Fibroblast of skin of abdomen (primary cell): ENCODE measurements around the gene DBX2. TPM values are rescaled to one million over a fixed set of nuclear protein-coding genes. Genes with fewer than 3 reads are reported as not detected.
"Not testable (repeated sequence)": the region's sequence is repeated elsewhere in the genome, so short reads cannot be mapped to it uniquely, and the experiment has no call there.

ENCODE experiments used
- DNase-seq: peaks from one replicate; pipeline ENCODE4 v3.0.0-alpha.2; 2013
- polyA plus RNA-seq, 2 experiments: library from polyadenylated mRNA; unstranded; fragments of 120-200 nt; gene quantifications; one replicate each; pipeline ENCODE4 v1.2.1, GENCODE V29; 2013; ENCODE audit not compliant: insufficient read length in 2 of 2

Gene DBX2
- polyA plus RNA-seq (2013, experiment 1 of 2; ENCODE audit: insufficient read length): not detected
- not detected for polyA plus RNA-seq (2013, experiment 2 of 2; ENCODE audit: insufficient read length)

GRCh38 chr12:45050751-45051571 is at the start of gene DBX2:
TSS of gene DBX2 (minus strand) at chr12:45051099. CDS start at chr12:45050927, 172 bp downstream.
- no peak for DNase-seq

- no peak for DNase-seq
Measured at GRCh38 chr12:45098766-45099165, 47.9 kb upstream of the DBX2 start.

GRCh38 chr12:45095417-45095816 is 44.5 kb upstream of the DBX2 start:
- not testable (repeated sequence) for DNase-seq

GRCh38 chr12:45093051-45093450 is 42.2 kb upstream of the DBX2 start:
- no peak for DNase-seq

DNA sequence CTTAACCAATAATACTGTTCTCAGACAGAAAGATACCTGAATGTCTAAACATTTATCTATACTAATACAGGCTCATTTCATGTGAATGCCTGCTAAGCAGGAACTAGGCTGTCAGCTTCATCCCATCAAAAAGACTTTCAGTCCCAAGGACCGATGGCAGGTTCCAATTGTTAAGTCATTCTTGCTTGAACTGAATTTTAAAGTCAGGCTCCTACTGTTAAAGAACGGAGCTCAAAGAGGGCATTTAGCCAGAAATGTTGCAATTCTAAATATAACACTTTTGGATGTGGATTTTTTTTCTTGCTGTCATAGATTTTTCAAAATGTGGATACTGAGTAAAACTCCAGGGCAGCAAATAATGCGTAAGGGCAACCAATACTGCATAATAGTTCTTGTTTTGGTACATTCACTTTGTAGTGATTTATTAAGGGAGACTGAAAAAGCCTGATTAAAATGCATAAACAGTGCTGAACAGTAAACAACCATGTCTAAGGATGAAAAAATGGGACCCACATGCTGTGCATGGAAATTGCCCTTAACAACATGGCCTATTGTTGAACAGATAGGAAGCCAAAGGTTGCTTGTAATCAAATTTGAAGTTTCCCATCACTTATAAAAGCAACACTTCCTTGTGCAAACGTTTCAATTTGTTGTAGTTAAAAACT is 38.6 kb upstream of the DBX2 start:
- no peak for DNase-seq

DNA sequence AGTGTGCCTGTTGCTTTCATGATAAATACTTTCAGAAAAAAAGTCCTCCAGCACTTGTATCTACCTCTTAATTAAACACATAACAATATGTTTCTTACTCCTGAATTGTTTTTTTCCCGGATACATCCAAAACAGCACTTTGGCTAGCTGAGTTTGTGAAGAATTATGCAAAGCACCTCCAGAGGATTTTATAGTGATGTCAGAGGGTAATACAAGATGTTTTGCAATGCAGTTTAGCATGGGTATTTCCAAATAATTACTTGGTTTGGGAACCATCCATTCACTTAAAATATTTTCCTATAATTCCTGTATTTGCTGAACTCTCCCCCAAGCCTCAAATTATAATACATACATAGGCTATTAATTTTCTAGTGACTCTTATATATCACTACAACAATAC is 37.7 kb upstream of the DBX2 start:
- DNase-seq: no peak

GRCh38 chr12:45084248-45084647 is 33.3 kb upstream of the DBX2 start:
- not testable (repeated sequence) for DNase-seq

DNA sequence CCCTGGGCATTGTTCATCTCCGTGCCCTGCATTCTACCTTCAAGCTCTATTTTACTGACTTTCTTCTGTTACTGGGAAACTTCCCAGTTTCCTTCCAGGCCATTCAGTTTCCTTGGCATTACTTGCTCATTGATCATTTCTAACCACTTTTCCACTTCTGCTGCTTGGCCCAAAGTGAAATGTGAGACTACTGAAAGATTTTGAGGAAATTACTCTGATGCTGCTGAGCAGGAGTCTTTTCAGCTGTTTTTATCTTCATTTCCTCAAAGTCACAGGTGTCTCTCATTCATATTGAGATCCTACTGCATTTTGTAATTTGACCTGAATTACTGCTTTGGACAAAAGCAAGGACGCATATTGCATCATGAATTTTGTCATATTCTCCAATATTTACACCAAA is 26.4 kb upstream of the DBX2 start:
- DNase-seq: no peak

GRCh38 chr12:45076417-45077026 is 25.6 kb upstream of the DBX2 start:
- no peak for DNase-seq

DNA sequence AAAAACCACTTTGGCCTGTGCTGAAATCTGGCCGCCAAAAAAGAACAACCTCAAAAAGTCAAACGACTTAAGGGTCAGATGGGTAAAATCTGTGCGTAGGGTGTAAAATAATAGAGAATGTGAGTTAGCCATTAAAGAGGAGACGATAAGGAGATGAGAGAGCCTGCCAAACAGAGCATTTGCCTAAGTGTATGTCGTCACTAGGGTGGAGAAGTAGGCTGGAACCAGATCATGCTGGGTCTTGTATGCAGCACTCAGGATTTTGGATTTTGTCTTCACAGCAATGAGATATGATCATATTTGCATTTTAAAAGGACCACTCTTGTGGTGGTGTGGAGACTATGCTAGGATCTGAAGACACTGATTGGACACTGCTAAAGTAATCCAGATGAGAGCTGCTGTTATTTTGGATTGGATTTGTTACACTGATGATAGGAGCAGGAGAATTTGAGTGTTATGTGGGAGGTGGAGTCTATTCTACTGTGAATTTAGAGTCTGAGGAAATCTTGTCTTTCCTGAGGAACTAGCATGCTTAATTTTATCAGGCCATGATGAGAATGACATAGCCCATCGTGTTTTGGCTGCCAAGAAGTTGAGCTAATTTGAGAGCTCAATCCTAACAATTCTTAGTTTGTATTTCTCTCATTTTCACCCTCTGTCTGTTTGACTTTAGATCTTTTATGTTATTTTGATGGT is 24.8 kb upstream of the DBX2 start:
- DNase-seq: no peak

DNA sequence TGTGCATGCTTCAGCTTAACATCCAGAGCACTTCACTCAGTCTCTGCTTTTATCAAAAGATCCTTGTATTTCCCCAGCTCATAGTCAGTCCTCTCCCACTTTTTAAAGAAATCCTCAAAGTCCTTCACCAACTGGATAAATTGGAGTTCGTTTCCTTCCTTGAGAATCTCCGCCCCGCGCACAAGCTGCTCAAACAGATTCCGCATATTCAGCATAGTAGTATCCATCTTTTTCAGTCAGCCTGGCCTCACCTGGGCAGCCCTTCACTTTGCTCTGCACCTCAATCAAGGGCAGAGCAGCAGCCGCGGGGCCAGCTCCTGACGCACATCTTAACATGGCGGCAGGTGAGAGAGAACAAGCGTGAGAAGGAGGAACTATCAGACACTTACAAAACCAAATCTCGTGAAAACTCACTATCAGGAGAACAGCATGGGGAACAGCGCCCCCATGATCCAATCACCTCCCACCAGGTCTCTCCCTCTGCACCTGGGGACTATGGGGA is 14.3 kb upstream of the DBX2 start:
- DNase-seq: no peak

- no peak for DNase-seq
Measured at GRCh38 chr12:45060976-45061375, 10.1 kb upstream of the DBX2 start.

DNA sequence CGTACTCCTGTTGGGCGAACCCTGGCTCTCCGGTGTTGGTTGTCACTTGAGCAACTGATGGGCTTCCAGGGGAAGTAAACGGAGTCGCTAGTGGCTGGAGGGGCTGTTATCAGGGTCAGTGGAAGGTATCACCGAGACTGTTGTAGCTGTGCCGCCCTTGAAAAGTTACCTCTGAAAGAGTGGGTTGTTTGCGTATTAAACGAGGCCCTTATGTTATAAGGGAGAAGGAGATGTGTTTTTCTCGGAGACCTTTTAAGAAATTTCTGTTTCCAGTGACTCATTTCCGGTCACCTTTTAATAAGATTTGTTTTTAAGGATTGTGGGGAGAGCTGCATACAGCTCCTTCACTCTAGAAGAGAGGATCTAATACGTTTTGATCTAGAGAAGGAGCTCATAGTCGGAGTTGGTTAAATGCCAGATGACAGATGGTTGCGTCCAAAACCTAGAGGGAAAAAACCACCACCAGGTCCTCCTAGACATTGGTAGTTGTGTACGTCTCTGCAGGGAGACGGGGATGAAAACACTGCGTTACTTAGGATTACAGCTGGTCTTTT is 750 bp upstream of the DBX2 start:
- peak; percentile 6 for DNase-seq

DNA sequence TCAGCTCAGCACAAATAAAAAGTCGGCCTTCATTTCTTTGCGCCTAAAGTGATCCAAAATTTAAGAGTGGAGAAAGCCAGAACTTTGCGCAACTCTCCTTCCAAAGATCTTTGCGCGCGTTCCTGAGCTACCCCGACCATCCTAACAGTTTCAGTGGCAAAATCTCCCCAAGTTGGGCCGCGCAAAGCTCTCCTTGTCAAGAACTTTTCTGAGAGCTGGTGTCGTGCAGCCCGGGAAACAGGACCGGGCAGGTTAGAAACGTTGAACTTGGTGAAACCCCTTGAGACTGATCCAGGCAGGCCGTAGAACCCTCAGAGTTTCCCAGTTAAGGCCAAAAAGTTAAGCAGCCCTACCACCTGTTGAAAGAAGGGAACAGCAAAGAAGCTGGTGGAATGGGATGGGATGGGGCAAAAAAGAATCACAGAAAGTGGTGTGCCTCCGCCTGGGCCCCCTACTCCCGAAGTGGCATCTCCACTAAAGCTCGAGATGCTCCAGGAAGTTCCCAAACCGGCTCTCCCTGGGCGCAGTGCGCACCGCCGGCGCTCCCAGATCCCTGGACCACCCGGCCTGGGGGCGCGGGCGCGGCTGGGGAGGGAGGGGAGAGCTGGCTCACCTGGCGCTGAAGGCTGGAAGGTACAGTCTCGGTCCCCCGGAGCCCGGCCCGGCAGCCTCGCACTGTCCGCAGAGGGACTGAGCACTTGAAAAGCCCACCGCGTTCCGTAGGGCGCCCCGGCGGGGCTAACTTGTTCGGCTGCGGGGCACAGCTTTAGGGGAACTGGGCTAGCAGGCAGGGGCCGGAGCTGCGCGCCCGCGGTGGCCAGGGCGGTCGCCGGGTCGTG is 768 bp downstream of the DBX2 start:
- no peak for DNase-seq

DNA sequence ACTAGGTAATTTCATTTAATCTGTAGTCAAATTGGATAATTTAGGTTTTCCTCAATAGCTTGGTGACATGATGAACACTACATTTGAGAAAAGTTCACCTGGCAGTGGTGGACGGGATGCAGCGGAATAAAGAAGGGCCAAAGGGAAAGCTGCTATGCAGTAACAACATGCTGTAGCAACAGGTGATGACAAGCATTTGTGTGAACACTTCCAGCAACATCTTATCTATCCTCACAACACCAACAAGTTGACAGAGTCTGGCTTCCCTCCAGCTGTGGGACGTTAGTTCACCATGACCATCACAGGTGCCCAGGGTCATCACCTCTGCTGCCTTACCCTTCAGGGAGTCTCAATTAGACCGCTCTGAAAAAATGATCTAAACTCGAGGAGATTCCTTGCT is 8.3 kb downstream of the DBX2 start:
- DNase-seq: no peak

DNA sequence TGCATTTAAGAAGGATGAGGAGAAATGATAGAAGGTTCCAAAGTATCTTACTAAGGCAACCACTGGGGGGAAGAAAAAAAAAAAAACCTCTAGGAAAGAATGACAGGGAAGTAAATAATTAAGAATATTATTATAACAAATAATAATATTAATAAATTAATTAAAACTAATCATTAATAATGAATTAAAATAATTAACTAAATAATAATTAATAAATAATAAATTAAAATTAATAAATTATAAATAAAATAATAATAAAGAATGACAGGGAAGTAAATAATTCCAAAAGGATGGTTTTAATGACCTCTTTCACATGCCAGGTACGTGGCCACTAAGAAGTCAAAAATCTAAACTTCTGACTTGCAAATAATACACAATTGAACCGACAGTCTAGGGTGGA is 9.9 kb downstream of the DBX2 start:
- no peak for DNase-seq

- DNase-seq: no peak
Measured at GRCh38 chr12:45039757-45040156, 11.1 kb downstream of the DBX2 start.

DNA sequence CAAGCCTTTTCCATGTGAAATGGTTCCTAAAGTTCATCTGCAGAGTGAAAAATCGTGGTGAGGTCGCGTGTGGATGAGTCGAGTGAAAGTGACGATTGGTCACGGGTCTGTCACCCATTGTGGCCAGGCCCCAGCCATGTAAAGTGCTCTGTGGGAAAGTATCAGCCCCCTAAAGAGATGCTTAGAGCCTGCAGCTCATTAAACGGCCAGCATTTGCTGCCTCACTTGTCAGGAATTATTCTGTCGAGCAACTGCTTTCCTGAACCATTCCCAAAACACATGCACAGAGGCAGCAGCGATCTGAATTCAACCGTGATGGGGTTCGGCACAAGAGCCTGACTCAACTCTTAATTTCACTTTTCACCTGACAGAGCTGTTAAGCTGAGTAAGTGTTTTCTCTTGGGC is 16.0 kb downstream of the DBX2 start:
- DNase-seq: peak; percentile 1

DNA sequence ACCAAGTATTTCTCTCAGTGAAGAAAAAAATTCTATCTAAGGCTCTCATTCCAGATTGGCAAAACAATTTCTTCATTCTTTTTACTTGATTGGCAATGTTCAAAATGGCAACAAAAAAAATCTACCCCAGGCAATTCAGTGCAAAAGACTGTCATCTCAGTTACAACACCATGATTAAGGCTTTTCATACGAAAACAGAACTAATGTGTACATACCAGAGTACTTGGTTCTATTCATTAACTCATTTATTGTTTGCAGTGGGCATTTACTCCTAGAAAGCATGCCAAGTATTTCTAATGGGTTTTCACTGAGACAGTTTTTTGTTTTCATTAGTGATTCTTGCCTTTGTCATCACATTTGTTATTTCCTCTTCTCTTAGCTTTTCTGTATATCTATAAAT is 33.0 kb downstream of the DBX2 start:
- no peak for DNase-seq

DNA sequence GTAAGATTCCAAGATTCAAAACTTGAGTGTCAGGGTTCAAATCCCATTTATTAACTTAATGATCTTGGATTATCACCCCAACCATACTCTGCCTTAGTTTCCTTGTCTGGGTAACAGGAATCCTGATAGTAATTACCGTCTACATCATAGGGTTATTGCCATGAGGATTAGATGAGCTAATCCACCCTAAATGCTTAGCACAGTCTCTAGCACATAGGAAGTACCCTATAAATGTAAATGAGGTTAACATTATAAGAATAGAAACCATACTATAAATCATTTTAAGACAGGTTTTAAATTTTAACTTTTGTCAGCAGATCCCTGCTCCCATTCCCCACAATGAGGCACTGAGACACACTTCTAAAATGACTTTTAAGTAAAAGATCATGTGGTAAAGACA is 36.5 kb downstream of the DBX2 start:
- DNase-seq: no peak

DNA sequence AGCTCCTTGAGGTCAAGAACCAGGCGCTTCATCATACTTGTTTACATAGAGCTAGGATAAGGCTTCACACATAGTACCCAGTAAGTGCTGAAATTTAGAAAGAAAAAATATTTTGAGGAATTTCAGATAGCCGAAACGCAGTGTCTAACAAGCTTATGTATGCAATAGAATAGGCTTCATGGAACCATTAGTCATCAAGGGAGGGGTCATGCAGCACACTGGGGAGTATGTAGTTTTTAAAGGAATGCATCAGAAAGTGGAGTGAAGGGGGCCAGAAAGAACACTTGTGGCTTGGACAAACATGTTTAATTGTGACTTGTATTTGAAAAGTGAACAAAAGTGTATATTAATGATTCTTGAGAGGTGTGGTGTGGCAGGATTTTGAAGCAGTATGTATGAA is 38.1 kb downstream of the DBX2 start:
- DNase-seq: no peak
